K562 (cell line): Measurements from ENCODE around the gene TCP10L. TPM values are rescaled to one million over a fixed set of nuclear protein-coding genes. Genes with fewer than 3 reads are reported as not detected.

Source experiments
- BHLHE40 ChIP-seq: IDR thresholded peaks from 2 replicates; pipeline ENCODE4 v1.6.1; 2011; ENCODE audit warnings: low read length, improper control_type of control experiment
- JUN ChIP-seq, 2 experiments: sonication (generic) in 1 of 2; formaldehyde crosslinking in 1 of 2; IDR thresholded peaks; 2 replicates each; pipeline versions ENCODE4 v1.6.1 to v1.8.0; 2012 to 2022; ENCODE audit warnings: borderline replicate concordance in 2 of 2, mild to moderate bottlenecking in 2 of 2, improper control_type of control experiment in 1 of 2, low read depth in 1 of 2, low read length in 1 of 2, missing genetic modification reagents in 1 of 2
- MGA ChIP-seq: fragments of 450-650 bp; IDR thresholded peaks from 2 replicates; pipeline ENCODE4 v1.6.1; 2016; ENCODE audit warnings: mild to moderate bottlenecking, moderate library complexity
- MTA2 ChIP-seq: fragments of 450-650 bp; IDR thresholded peaks from 2 replicates; pipeline ENCODE4 v1.6.1; 2016; ENCODE audit warnings: low read depth
- ZNF184 ChIP-seq: sonication (generic); formaldehyde crosslinking; IDR thresholded peaks from 2 replicates; pipeline ENCODE4 v1.5.0; 2020; ENCODE audit warnings: missing genetic modification reagents
- ZNF592 ChIP-seq: fragments of 450-650 bp; IDR thresholded peaks from 2 replicates; pipeline ENCODE4 v1.6.1; 2017; ENCODE audit warnings: antibody characterized with exemption, mild to moderate bottlenecking
- ZNF740 ChIP-seq, 3 experiments: fragments of 200-800 bp in 1 of 3; sonication (Bioruptor generic) in 1 of 3; sonication (generic) in 1 of 3; formaldehyde crosslinking in 1 of 3; IDR thresholded peaks; 2 replicates each; pipeline versions ENCODE4 v1.6.1 to v1.8.0; 2016 to 2022; ENCODE audit warnings: mild to moderate bottlenecking in 2 of 3, missing compliant biosample characterization in 2 of 3, missing genetic modification characterization in 2 of 3, missing genetic modification reagents in 1 of 3
- polyA plus RNA-seq, 8 experiments: library from polyadenylated mRNA; depleted of rRNA in 4 of 8; stranded (reverse) in 5 of 8; unstranded in 3 of 8; fragments of >200 nt; fragmentation: Nextera tagmentation in 2 of 8; fragmentation: Illumina TruSeq in 1 of 8; extraction: Ambion mirVana in 2 of 8; extraction: Trizol in 1 of 8; gene quantifications; 2 replicates each; pipeline versions ENCODE4 v1.2.1 to v1.2.3, GENCODE V29; 2011 to 2014; ENCODE audit warnings: inconsistent platforms in 1 of 8, missing spikeins in 1 of 8
- total RNA-seq, 7 experiments: library from RNA; depleted of rRNA in 6 of 7; stranded (reverse); fragments of >200 nt in 6 of 7; fragmentation: Illumina TruSeq in 2 of 7; extraction: Trizol in 2 of 7; gene quantifications; 2 replicates each; pipeline versions ENCODE4 v1.2.1 to v1.2.3, GENCODE V29; 2011 to 2021; ENCODE audit warnings: low replicate concordance in 1 of 7

The TCP10L gene
- total and polyA plus RNA-seq, 9 of the 15 experiments (the other 6 are each of a cell fraction or from before 2014, with no cell fraction given): 0.34 to 0.91 (median 0.56) TPM; not detected in 2

DNA sequence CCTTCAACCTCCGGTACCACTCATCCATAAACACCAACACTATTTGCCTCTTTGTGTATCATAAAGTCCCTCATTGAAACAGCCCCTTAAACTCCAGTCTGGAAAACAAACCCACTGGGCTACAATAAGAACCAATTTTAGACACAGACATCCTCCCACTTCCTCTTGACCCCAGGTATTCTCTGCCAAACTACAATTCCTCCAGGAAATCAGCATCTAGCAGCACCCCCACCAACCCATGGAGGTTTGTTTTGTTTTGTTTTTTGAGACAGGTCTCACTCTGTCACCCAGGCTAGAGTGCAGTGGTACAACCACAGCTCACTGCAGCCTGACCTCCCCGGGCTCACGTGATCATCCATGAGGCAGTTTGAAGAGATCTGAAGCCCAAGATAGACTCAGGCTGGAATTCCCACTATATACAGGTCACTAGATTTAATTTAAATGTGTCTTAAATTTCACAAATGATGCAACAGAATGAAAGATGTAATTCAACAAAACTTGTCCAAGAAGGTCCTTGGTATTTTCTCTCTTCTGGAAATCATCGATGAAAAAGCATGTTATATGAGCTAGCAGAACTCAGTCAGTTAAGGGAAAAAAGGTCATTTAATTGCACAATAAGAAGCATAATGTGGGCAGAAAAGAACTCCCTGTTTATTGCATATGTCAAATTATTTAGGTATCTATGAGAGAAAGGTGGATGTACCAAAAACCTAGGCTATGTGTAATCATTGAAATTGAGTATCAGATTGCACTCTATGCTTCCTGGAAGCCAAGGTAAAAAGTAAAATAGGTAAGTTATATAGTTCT is 30.3 kb downstream of the TCP10L start (continued):
- peak; percentile 52 for TF ChIP-seq ZNF592
- TF ChIP-seq MTA2: no peak
- no peak for TF ChIP-seq ZNF184
- peak; percentile 86 for TF ChIP-seq BHLHE40
- TF ChIP-seq MGA: peak; percentile 59
- no peak for TF ChIP-seq ZNF740 (CRISPR knock-in tag; IDR thresholded peaks at IDR 0.05)
- no peak for TF ChIP-seq ZNF740 (tag; IDR thresholded peaks at IDR 0.05)
- TF ChIP-seq JUN (IDR thresholded peaks at IDR 0.05; ENCODE audit: borderline replicate concordance, low read depth, low read length): no peak
- TF ChIP-seq JUN (CRISPR knock-in tag; IDR thresholded peaks at IDR 0.05; ENCODE audit: borderline replicate concordance): no peak
